GM21723 (cell line): ENCODE data around the gene TLCD1.

Experiments
- ATAC-seq: cut with Tn5 transposase; IDR thresholded peaks from one replicate; pipeline ENCODE4 v1.9.1; 2021; ENCODE audit warnings: mild to moderate bottlenecking, moderate library complexity; ENCODE audit not compliant: unreplicated experiment

Gene TLCD1

DNA sequence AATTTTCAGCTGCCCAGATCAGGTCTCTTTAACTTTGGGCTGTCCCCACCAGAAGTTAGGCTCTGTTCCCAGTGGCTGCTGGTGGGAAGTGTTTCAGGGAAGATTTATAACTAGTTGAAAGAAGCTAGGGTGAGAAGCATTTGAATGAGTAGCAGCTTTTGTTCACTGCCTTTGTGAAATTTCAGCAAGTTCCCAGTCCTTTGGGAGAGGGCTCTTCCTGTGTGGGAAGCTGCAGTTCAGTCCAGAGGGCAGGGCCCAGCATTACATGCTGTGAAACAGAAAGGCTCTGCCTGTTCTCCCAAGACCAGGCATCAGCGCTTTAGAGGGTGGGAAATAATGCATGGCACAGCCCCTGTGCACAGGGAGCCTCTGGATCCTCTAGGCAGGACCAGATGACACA, 32.2 kb downstream of the TLCD1 start:
- ATAC-seq = no peak

DNA sequence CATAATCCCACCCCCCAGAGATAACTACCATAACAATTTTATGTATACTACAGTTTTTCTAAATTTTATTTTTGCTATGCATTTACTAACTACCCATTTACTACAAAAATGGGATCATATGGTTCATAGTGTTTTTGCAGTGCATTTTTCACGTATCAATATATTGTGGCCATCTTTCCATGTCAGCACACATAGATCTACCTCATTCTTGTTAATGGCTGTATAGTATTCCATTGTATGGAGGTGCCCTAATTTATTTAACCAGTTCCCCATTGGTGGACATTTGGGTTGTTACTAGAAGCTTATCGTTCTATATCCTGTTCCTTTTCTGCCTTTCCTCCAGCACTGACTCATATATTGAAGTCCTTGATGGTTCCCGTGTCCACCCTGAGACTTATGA, 37.0 kb downstream of the TLCD1 start:
- ATAC-seq = no peak

DNA sequence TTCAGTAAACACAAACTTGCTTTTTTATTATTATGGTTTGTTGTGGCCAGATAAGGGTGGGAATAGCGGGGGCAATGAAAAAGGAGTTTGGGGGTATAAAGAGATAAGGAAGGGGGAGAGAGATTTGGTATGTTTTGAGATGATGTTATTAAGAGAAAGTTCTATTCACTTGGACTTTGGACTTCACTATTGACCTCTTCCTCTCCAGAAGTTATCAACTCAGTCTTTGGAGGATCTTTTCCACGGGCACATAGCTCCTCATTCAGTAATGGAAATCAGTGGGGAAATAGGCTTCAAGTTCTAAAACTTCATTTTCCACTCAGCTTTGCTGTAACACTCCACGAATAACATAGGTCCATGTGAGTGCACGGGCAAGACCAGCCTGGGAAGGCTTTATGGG, 37.6 kb downstream of the TLCD1 start:
- ATAC-seq = no peak

DNA sequence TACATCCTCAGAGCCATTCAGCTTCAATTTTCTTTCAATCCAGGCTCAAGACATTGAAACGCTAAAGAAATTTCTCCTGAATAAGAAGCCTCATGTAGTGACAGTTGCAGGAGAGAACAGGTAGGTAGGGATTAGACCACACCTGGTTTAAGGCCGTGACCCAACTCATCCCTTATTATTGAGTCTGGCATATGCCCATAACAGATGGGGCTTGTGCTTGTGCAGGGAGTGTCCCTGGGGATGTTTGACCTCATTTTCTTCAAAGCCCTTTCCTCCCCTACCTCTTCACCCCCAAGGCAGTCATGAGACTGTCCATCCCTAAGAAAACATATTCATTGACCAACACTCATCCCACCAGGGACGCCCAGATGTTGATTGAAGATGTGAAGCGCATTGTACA, 39.7 kb downstream of the TLCD1 start:
- ATAC-seq = no peak

DNA sequence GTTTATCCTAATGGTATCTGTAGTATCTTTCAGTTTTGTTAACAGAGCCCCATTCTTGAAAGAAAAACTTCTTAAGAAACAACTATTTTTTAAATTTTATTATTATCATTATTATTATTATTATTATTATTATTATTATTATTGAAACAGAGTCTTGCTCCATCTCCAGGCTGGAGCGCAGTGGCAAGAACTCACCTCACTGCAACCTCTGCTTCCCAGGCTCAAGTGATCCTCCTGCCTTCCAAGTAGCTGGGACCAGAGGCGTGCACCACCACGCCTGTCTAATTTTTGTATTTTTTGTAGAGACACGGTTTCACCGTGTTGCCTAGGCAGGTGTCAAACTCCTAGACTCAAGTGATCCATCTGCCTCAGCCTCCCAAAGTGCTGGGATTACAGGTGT, 40.7 kb downstream of the TLCD1 start:
- no peak for ATAC-seq

DNA sequence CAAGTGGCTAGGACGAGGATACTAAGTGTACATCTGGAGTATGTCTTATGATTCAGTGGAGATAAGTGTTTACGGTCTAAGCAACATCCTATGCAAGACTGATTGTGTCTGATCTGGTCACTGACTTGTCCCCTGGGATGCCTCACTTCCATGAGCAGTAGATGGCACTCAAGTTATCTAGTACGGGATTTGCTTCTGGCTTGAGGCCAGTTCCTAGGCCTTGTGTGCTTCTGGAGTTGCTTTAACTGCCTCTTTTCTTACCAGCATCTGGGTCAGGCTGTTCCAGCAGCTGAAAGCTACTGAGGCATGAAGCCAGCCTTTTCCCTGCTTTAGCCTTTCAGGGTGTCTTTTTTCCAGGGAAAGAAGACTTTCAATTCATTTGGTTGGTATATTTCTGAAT, 41.1 kb downstream of the TLCD1 start:
- ATAC-seq = no peak

DNA sequence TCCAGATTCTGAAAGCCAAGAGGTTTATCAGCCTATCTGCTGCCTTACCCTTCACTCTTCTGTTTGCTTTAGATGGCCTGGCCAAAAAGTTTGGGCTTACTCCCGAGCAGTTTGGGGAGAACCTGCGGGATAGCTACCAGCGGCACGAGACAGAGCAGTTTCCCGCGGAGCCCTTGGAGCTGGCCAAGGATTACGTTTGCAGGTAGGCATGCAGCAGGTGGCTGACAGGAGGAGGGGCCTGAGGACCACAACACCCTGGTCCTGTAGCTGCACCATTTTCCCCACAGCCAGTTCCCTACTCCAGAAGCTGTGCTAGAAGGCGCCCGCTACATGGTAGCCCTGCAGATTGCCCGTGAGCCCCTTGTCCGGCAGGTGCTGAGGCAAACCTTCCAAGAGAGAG, 43.4 kb downstream of the TLCD1 start:
- ATAC-seq = no peak

DNA sequence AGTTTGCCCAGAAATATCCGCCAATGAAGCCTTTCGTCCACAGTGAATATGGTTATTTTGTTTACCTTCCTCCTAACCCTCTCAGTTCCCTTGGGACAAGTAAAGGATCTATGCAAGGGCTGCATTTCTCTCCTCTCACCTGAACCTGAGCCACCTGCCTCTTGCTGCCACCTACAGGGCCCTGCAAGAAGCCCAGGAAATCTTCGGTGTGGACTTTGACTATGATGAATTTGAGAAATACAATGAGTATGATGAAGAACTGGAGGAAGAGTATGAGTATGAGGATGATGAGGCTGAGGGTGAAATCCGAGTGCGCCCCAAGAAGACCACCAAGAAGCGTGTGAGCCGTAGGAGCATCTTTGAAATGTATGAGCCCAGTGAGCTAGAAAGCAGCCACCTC, 50.1 kb downstream of the TLCD1 start:
- ATAC-seq = no peak

DNA sequence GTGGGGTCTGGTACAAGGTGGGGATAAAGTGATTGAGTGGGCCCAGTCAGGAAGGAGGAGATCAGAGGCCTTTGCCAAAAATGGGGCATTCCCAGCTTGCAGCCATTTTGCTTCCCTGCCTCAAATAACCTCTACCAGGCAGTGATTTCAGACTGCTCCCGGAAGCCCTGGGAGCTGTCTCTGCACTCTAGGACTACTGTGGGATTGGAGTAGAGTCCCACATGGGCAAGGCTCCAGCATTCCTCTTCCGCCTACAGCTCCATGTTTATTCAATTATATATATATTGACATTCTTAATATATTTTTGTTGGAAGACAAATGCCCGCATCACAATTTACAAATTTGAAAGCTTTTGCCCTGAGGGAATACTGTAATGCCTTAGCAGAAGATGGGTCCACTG, 50.5 kb downstream of the TLCD1 start:
- no peak for ATAC-seq
